Suprapubic skin (tissue), 4 donors: ENCODE results near the gene CYP2U1. TPM values are rescaled to one million over a fixed set of nuclear protein-coding genes. Genes with fewer than 3 reads are reported as not detected.

Source experiments
- DNase-seq, 2 donors: peaks; one replicate each; pipeline ENCODE4 v3.0.0-alpha.2; 2019; ENCODE audit warnings: low spot score in 2 of 2
- H3K27ac ChIP-seq: fragments of 200-600 bp; sonication (generic); one replicate; pipeline ENCODE4 v1.5.1; 2019
- H3K27me3 ChIP-seq: fragments of 200-600 bp; sonication (generic); one replicate; pipeline ENCODE4 v1.5.1; 2019
- H3K36me3 ChIP-seq: fragments of 200-600 bp; sonication (generic); one replicate; pipeline ENCODE4 v1.5.1; 2019
- H3K4me1 ChIP-seq: fragments of 200-600 bp; sonication (generic); one replicate; pipeline ENCODE4 v1.5.1; 2019
- H3K4me3 ChIP-seq: fragments of 200-600 bp; sonication (generic); one replicate; pipeline ENCODE4 v1.5.1; 2019; ENCODE audit warnings: mild to moderate bottlenecking
- H3K9me3 ChIP-seq: fragments of 200-600 bp; sonication (generic); one replicate; pipeline ENCODE4 v1.5.1; 2019
- CTCF ChIP-seq, 2 donors: fragments of 200-600 bp in 1 of 2; fragments of 450-650 bp in 1 of 2; sonication (generic) in 1 of 2; IDR thresholded peaks; one replicate each; pipeline ENCODE4 v1.5.1; 2016 to 2019; ENCODE audit warnings: antibody characterized with exemption in 2 of 2, mild to moderate bottlenecking in 1 of 2, moderate library complexity in 1 of 2
- EP300 ChIP-seq: sonication (generic); formaldehyde crosslinking; IDR thresholded peaks from one replicate; pipeline ENCODE4 v1.6.1; 2017; ENCODE audit warnings: antibody characterized with exemption
- POLR2A ChIP-seq, 2 donors: fragments of 450-650 bp; IDR thresholded peaks; one replicate each; pipeline ENCODE4 v1.6.1; 2017; ENCODE audit warnings: antibody characterized with exemption in 2 of 2, mild to moderate bottlenecking in 2 of 2, moderate library complexity in 2 of 2
- POLR2AphosphoS5 ChIP-seq, 3 donors: sonication (generic); formaldehyde crosslinking; IDR thresholded peaks; one replicate each; pipeline ENCODE4 v1.6.1; 2017; ENCODE audit warnings: antibody characterized with exemption in 3 of 3
- WGBS: methylation state at CpG from one replicate; pipeline ENCODE4 v1.1.5; 2018; 5-methylcytosine and 5-hydroxymethylcytosine counted together
- total RNA-seq, 4 donors: library from RNA; depleted of rRNA; stranded (reverse); fragments of >200 nt; gene quantifications; one replicate each; pipeline ENCODE4 v1.1.0, GENCODE V29; 2016

CYP2U1 gene
- total RNA-seq, 4 donors from 2014 or later: 3.3 to 8.7 (median 4.4) TPM

- no peak for DNase-seq
- Histone ChIP-seq H3K4me1 (peaks cover 19% of the 10 kb centered on the region), H3K4me3 (no peak overlapping the region), H3K27ac (no peak overlapping the region), H3K36me3 (no peaks in the 10 kb centered on the region), H3K27me3 (no peaks in the 10 kb centered on the region), H3K9me3 (no peaks in the 10 kb centered on the region)
- TF ChIP-seq EP300 (no peak), POLR2AphosphoS5 (IDR thresholded peaks at IDR 0.05) (no peak), CTCF (IDR thresholded peaks at IDR 0.05) (no peak), POLR2A (IDR thresholded peaks at IDR 0.05) (no peak)
- WGBS: 72% methylated on average over 4 of the region's 4 CpGs
Measured at GRCh38 chr4:107893171-107894137, 37.9 kb upstream of the CYP2U1 start.

DNA sequence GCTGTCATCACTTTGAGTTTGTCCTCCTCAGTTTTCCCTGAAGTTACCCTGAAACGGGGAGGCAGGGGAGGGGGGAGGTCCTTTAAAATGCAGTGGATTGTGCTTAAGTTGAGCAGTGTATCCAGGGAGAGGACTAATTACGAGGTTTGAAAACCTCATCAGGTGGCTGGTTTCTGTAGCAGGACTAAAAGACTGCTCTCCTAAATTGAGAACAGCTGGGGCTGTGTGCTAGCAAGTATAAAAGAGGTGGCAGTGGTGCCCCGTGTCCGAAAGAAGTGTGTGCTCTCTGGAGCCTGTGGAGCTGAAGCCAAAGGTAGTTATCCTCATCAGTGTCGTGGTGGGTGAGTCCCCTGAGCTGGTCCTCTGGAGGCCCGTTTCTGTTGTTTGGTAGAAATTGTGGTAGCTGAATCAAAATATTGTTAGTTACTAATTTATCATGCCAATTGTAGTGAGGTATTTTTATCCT lies 37.2 kb upstream of the CYP2U1 start:
- Histone ChIP-seq H3K4me3 (no peak overlapping the region), H3K4me1 (peaks cover 19% of the 10 kb centered on the region), H3K27ac (no peak overlapping the region), H3K27me3 (no peaks in the 10 kb centered on the region), H3K9me3 (no peaks in the 10 kb centered on the region), H3K36me3 (no peaks in the 10 kb centered on the region)
- TF ChIP-seq POLR2AphosphoS5 (IDR thresholded peaks at IDR 0.05): no peak
- TF ChIP-seq POLR2A (IDR thresholded peaks at IDR 0.05): no peak
- no peak for TF ChIP-seq CTCF (IDR thresholded peaks at IDR 0.05)
- TF ChIP-seq EP300: no peak
- no peak for DNase-seq
- 61% methylated on average over 6 of the region's 6 CpGs for WGBS

DNA sequence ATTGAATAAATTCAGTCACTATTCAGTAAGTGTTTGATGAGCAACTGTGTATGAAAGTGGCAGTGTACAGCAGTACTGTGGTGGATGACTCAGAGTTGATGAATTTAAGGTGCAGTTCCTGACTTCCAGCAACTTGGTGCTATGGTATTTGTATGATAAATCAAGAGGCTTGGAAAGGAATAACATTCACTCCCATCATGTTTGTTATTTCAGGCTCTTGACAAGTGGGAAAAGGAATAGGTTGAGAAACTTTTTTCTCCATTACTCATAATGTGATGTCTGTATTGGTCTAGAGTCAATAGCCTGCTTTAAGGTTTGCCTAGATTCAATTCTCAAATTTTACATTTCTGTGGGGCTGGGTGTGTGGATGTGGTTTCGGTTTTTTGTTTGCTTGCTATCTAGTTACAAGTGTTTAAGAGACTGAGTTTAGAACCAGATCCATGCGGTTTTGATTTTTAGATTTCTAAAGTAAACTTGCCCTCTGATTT lies 35.1 kb upstream of the CYP2U1 start:
- Histone ChIP-seq H3K27me3 (no peaks in the 10 kb centered on the region), H3K36me3 (no peaks in the 10 kb centered on the region), H3K9me3 (no peaks in the 10 kb centered on the region), H3K27ac (peak overlapping the region; percentile 10), H3K4me3 (no peak overlapping the region), H3K4me1 (peaks cover 19% of the 10 kb centered on the region)
- DNase-seq: no peak
- TF ChIP-seq CTCF (IDR thresholded peaks at IDR 0.05) (no peak), POLR2A (IDR thresholded peaks at IDR 0.05) (no peak), POLR2AphosphoS5 (IDR thresholded peaks at IDR 0.05) (no peak), EP300 (no peak)
- 65% methylated on average over 2 of the region's 2 CpGs for WGBS

- 51% methylated on average over 1 of the region's 1 CpG for WGBS
- H3K9me3 ChIP-seq: no peaks in the 10 kb centered on the region
- H3K27me3 ChIP-seq: no peaks in the 10 kb centered on the region
- H3K36me3 ChIP-seq: no peaks in the 10 kb centered on the region
- H3K27ac ChIP-seq: peak overlapping the region; percentile 10
- no peak overlapping the region for H3K4me3 ChIP-seq
- H3K4me1 ChIP-seq: peaks cover 19% of the 10 kb centered on the region
- TF ChIP-seq EP300: no peak
- TF ChIP-seq POLR2AphosphoS5 (IDR thresholded peaks at IDR 0.05): no peak
- no peak for TF ChIP-seq CTCF (IDR thresholded peaks at IDR 0.05)
- no peak for TF ChIP-seq POLR2A (IDR thresholded peaks at IDR 0.05)
- no peak for DNase-seq
Measured at GRCh38 chr4:107896646-107897045, 34.7 kb upstream of the CYP2U1 start.

GRCh38 chr4:107897823-107898222 lies 33.5 kb upstream of the CYP2U1 start:
- Histone ChIP-seq H3K36me3 (no peaks in the 10 kb centered on the region), H3K4me3 (no peak overlapping the region), H3K27ac (no peak overlapping the region), H3K27me3 (no peaks in the 10 kb centered on the region), H3K4me1 (peaks cover 19% of the 10 kb centered on the region), H3K9me3 (no peaks in the 10 kb centered on the region)
- no peak for DNase-seq
- no peak for TF ChIP-seq CTCF (IDR thresholded peaks at IDR 0.05)
